DMS153 (cell line): ENCODE results near the gene SUOX.
"Not testable (repeated sequence)": the region's sequence is repeated elsewhere in the genome, so short reads cannot be mapped to it uniquely, and the experiment has no call there.

Source experiments
- DNase-seq: peaks from one replicate; lab custom pipeline; 2025; lab: John Stamatoyannopoulos, UW

SUOX gene

DNA sequence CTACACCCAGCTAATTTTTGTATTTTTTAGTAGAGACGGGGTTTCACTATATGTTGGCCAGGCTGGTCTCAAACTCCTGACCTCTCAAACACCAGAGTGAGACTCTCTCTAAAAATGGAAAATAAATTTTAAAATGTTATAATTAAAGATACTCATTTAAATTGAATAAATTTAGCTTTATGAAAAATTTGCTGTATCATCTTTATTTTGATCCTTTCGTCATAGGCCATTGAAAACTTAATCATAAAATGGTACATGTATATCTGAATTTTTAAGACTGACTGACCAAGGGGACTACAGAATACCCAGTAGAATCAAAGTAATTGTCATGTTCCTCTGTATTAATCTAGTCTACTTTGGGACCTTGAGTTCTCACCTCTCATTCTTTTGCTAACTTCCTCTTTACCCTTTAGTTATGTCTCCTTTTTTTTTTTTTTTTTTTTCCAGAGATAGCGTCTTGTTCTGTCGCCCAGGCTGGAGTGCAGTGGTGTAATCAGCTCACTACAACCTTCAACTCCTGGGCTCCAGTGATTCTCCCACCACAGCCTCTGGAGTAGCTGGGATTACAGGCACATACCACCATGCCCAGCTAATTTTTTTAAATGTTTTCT, 13.7 kb upstream of the SUOX start:
- no peak for DNase-seq

DNA sequence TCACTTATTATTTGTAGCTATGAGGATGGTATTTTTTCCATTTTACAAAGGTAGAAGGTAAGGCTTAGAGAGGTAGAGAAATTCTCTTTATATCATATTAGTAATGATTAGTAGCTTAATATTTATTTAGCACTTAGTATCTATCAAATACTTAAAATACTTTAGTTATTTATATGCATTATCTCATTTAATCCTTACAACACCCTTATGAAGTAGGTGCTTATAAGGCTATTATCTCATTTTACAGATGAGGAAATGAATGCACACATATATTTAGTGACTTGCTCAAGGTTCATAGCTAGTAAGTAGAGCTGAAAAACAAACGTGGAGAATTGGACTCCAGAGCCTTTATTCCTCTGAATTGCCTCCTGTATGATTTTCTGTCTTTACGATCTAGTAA, 12.2 kb upstream of the SUOX start:
- DNase-seq = no peak

DNA sequence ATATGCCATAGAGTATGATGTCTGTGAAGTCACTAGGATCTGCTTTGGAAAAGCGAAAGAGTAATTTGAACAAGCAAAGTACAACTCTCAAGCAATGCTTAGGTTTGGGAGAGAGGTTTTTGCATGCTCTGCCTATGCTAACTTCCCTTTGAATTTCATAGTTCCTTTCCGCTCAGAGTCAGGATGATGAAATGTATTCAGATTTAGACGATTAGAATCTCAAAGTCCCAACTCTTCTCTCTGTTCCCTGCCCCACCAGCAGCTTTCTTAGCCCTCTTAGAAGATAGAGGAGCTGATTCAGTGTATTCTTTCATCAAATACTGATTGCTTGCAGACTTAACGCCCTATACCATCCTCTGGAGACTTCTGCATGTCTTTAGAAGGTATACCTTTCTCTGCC, 11.7 kb upstream of the SUOX start:
- DNase-seq = no peak

DNA sequence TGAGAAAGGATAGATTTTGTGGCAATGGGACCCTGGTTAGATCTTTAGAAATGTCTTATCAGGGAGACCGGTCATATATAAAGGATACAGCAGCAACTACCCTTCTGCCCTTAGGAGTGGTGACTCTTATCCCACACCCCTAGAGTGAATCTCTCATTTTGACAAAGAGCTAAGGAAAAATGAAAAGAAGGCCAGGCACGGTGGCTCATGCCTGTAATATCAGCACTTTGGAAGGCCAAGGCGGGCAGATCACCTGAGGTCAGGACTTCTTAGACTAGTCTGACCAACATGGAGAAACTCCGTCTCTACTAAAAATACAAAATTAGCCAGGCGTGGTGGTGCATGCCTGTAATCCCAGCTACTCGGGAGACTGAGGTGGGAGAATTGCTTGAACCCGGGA, 11.1 kb upstream of the SUOX start:
- DNase-seq = not testable (repeated sequence)

DNA sequence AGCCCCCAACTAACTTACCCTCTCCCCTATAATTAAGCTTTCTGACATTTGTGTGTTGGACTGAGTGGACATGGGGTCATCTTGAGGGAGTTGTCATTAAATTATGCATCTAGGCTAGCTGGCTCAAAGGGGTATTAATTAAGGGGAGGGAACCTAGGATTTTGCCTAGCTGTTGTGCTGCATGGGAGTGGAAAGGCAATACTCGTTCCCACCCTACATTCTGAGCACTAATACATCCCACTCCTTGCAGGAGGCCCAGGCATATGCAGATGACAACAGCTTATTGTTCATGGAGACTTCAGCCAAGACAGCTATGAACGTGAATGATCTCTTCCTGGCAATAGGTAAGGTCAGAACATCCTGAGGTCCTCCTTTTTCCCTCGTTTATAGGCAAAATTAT, 6.0 kb upstream of the SUOX start:
- DNase-seq = no peak

DNA sequence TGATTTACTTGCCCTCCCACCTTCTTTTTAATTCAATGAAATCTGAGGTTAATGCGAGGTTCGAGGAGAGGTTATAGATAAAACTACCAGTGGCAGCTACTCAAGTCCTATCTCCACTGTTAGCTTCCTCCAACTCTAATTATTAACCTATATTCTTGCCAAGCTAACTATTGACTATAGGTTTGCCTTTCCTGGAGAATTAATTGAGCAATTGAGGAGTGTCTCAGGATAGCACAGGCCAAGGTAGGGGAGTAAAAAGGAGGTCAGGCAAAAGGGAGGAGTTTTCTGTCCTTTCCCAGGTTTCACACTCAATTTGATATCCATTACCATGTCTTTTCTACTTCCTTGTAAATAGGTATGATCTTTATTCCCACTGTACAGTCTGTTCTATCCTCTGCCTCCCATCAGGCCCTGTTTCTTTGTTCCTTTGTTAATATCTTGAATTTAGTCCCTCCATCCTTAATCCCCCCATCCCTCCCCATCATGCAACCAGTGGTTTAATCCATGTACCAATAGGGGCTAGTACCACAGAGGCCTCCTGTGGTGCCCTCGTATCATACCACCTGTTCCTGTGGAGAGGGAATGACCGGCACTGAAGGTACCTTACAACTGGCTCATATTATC, 3.7 kb upstream of the SUOX start:
- DNase-seq = no peak

DNA sequence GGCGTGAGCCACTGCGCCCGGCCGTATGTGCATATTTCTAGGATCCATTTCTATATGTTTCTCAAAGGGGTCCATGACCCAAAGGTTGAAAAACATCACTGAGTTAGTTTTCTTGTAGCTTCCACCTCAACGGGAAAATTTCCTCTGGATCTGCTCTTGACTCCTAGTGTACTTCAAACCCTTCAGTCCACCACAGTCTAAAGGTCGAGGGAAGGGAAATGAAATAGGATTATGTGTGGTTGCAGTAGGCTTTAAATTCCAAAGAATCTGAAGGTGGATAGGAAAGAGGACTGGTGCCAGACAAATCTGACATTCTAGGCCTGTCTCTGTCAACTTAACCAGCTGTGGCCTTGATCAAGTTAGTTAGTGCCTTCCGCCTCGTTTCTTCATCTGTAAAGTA, 1.7 kb upstream of the SUOX start:
- DNase-seq = no peak

DNA sequence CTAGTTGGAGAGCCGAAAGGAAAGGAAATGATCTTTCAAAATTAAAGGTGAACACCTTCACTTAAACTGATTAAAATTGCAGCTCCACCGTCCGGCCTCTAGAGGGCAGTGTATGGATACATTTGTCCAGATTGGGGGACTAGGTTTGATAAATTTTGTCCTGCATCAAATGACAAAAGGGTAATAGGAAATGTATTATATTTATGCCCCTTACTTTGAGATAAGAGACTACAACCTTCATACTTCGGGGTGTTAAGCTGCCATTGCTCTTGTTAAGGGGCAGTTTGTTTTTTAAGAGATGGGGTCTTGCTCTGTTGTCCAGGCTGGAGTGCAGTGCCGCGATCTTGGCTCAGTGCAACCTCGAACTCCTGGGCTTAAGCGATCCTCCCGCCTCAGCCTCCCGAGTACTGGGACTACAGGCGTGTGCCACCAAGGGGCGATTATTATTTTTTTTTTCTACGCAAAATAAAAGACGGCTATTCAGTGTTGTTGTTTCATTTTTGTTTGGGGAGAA, 818 bp upstream of the SUOX start:
- DNase-seq = peak; percentile 38

DNA sequence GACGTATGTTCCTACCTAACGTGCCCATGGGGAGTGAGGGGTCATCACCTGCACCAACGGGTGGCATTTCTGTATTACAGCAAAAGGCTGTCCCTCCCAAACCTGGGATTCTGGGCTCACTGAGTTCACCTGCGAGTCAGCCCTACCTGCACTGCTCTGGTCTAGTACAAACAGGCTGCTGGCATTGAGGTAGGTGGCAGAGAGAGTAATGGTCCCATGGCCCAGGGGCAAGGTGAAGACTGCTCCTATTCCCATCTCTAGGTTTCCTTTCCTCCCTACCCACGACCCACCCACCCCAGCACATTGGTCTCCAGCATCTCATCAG, 421 bp downstream of the SUOX start:
- no peak for DNase-seq

DNA sequence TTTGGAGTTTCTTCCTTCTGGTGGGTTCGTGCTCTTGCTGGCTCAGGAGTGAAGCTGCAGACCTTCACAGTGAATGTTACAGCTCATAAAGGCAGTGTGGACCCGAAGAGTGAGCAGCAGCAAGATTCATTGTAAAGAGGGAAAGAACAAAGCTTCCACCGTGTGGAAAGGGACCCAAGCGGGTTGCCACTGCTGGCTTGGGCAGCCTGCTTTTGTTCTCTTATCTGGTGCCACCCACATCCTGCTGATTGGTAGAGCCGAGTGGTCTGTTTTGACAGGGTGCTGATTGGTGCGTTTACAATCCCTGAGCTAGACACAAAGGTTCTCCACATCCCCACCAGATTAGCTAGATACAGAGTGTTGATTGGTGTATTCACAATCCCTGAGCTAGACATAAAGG, 2.4 kb downstream of the SUOX start:
- DNase-seq = not testable (repeated sequence)

DNA sequence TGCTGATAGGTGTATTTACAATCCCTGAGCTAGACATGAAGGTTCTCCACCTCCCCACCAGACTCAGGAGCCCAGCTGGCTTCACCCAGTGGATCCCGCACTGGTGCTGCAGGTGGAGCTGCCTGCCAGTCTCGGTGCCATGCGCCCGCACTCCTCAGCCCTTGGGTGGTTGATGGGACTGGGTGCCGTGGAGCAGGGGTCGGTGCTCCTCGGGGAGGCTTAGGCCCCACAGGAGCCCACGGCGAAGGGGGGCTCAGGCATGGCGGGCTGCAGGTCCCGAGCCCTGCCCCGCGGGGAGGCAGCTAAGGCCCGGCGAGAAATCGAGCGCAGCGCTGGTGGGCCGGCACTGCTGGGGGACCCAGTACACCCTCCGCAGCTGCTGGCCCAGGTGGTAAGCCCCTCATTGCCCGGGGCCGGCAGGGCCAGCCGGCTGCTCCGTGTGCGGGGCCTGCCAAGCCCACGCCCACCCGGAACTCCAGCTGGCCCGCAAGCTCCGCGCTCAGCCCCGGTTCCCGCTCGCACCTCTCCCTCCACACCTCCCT, 3.0 kb downstream of the SUOX start:
- DNase-seq = not testable (repeated sequence)

DNA sequence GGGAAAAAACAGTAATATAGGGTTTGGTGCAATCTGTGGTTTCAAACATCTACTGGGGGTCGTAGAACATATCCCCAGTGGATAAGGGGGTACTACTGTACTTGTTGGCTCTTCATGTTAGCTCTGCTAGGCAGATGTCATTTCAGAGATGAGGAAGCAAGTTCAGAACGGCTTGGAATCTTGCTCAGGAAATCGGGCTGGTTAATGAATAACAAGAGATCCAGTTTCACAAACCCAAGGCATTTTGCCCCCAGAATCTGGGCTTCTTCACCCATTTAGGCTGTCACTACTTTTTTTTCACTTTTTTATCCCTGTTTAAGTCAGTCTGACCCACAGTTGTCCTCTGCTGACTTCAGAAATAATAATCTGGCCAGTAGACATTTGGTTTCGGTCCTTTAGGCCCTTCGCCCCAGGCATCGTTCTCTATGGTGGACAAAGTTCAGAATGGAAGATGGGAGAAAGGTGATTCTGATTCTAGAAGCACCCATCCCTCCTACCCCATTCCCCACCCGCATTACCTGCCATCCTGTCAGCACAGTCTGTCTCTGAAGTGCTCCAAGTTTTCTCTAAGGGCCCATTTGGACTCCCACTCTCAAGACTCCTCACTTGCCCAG, 4.5 kb downstream of the SUOX start:
- DNase-seq = no peak

DNA sequence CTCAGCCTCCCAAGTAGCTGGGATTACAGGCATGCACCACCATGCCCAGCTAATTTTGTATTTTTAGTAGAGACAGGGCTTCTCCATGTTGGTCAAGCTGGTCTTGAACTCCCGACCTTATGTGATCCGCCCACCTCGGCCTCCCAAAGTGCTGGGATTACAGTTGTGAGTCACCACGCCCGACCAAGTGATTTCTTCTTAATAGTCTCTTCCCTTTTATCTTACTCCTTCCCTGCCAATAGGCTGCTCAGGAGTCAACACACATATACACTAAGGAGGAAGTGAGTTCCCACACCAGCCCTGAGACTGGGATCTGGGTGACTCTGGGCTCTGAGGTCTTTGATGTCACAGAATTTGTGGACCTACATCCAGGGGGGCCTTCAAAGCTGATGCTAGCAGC, 6.3 kb downstream of the SUOX start:
- not testable (repeated sequence) for DNase-seq

DNA sequence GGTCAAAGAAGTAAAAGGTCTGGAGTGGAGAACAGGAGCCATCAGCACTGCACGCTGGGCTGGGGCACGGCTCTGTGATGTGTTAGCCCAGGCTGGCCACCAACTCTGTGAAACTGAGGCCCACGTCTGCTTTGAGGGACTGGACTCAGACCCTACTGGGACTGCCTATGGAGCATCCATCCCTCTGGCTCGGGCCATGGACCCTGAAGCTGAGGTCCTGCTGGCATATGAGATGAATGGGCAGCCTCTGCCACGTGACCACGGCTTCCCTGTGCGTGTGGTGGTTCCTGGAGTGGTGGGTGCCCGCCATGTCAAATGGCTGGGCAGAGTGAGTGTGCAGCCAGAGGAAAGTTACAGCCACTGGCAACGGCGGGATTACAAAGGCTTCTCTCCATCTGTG, 7.1 kb downstream of the SUOX start:
- no peak for DNase-seq

DNA sequence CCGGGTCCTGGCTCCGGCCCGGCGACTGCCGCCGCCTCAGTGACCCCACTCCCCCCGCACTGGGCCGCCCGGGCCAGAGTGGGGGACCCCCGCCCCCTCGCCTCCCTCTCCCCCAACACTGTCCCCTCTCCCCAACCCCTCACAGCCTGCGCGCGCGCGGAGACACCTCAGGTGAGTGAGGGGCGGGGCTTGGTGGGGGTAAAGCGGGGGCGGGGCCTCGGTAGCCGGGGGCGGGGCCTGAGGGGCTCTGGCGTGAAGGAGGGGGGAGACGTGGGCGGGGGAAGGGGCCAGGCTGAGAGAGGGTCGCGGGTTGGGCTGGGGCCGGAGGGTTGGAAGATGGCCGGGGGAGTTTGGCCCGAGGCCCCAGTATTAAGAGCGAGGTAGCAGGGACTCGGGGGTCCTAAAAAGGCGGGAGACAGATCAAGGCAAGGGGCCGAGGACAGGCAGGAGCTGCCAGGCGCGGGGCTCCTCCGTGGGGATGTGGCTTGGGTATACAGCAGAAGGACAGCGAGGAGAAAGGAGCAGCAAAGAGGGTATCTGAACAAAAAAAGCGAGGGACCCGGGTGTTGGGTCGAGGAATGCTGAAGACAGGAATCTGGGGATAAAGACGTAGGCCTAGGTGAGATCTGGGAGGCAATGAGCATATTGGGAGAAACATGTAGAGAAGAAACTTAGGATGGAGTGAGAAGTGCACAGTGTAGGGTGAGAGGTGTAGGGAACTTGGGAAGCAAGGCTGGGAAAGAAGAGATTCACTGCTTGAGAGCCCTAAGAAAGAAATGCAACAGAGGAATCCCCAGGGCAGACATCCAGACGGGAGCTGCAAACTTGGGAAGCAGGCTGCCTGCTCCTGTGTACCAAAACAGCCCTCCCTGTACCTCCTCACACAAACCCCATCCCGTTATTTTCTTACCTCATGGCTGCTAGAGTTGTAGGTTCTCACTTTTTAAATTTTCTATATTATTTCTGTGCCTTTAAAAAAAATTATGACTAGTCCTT, 10.8 kb downstream of the SUOX start:
- no peak for DNase-seq

DNA sequence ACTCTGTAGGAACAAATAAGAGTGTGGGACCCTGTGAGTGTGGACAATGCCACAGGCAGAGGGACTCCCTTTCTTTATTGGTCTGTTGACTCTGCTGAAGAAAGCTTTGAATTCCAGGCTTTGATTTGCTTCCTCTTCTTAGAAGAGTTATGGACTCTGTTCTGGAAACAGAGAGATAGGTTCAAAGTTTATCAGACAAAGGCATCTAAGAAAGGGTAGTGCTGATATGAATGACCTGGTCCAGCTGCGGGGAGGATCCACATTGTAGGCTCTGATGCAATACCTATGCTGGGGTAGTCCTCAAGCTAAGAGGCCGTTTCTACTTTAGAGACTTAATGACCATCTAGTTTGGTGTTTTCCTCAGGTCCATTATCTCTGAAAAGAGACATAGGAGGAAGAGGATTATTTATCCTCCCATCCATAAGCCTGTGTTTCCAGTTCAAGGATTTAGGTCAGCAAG, 13.1 kb downstream of the SUOX start:
- DNase-seq = no peak

DNA sequence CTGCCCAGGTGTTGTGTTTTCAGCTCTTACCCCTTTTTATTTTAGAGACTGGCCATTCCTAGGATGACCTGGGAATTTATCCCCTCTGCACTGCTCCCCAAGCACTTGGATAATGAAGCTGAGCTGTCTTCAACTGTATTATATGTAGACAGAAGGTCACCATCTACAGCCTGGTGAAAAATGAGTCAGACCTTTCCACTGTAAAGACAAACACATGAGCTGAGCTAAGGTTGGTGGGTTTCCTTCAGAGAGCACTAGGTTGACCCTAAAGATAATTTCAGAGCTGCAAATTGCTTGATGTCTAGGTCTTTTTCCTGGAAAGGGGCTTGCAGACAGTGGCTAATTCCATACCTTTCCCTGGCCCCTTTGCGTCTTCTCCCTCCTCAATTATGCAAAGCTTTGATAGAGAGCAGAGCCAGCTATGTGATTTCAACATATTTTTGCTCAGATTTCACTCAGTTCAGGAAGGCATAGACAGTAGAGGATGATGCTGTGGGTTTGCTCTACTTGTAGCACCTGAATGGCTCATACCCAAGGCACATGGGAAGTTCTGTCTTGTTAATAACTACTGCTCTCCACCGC, 14.5 kb downstream of the SUOX start:
- DNase-seq = no peak

DNA sequence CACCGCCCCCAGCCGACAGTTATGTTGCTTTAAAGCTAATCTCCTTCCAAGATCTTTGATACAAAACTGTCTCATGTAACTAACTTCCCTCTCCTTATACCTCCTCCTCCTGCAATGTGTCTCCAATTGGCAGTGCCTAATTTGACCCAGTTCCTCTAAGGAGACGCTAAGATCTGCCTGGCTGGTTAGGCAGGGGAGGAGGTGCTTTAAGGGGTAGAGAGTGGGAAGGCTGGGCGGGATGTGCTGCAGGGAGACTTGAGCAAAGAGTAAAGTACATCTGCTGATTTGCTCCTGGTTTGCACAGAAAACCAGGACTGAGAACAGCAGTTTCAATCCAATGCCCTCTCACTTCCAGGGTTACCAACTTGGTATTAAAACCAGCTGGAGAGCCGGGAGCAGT, 16.4 kb downstream of the SUOX start:
- no peak for DNase-seq

DNA sequence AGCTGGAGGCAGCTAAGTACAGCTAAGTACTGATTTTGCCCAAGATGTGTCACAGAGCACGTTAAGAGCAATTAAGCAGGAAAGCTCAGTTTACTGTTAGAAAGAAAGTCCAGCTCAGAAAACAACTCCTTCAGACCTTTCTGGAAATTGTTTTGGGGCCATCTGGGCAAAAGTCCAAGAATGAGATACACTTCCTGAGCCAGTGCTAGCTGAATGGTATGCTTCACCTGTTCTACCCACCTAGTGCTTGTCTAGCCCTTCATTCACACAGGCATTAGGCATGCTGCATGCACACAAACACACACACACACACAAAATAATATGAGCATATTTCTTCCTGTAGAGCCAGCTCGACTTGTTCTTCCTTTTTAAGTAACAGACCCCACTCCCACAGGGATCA, 17.1 kb downstream of the SUOX start:
- DNase-seq = no peak

DNA sequence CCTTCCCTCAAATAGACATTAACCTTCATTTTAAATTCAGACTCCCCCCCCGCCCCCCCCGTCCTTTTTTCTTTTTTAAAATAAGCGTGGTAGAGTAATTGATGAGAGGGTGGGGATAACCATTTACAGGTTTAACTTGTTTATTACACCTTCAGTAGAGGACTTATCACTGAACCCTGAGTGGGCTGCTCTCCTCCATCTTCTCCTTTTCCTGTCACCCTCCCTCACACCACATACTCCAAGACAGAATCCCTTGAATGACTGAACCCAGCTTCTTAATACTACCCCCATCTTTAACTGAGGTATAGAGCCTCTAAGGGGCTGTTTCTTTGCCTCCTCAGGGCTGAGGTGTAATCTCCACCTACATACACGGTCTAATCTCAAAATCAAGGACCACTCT, 20.1 kb downstream of the SUOX start:
- no peak for DNase-seq

DNA sequence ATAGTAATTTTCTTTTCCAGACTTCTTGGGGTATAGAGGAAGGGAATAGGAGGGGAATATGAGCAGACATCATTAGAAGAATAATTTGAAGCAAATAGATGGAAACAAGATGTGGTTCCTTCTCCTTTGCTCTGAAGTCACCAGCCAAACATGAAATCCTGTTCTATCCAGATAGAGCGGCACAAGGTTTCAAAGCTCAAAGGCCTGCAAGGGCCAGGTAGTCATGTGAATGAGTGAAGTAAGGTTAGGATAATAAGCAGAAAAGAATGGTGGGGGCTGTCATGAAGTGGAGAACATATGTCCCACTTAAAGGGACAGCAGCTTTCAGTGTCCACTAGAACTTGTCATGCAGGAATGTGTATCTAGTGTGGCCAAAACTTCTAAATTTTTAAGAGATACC, 21.3 kb downstream of the SUOX start:
- no peak for DNase-seq
